Gastroesophageal sphincter (tissue), 3 donors: Measurements from ENCODE around the gene GRM7.

ENCODE experiments used
- CTCF ChIP-seq, 4 experiments: fragments of 200-600 bp in 2 of 4; fragments of 450-650 bp in 2 of 4; sonication (generic) in 1 of 4; IDR thresholded peaks; one replicate each; pipeline ENCODE4 v1.5.1; 2017 to 2019; ENCODE audit warnings: antibody characterized with exemption in 4 of 4, mild to moderate bottlenecking in 2 of 4, moderate library complexity in 2 of 4
- POLR2A ChIP-seq, 2 donors: fragments of 450-650 bp; IDR thresholded peaks; one replicate each; pipeline ENCODE4 v1.6.1; 2017; ENCODE audit warnings: antibody characterized with exemption in 2 of 2, mild to moderate bottlenecking in 2 of 2, moderate library complexity in 1 of 2
- POLR2AphosphoS5 ChIP-seq: sonication (generic); formaldehyde crosslinking; IDR thresholded peaks from one replicate; pipeline ENCODE4 v1.6.1; 2017; ENCODE audit warnings: antibody characterized with exemption

- no peak for TF ChIP-seq POLR2A (IDR thresholded peaks at IDR 0.05)
- no peak for TF ChIP-seq CTCF (IDR thresholded peaks at IDR 0.05)
- no peak for TF ChIP-seq POLR2AphosphoS5
Measured at GRCh38 chr3:7766530-7766929, 905.6 kb downstream of the GRM7 start.
